ENCODE measurements around the gene CPS1. TPM values are rescaled to one million over a fixed set of nuclear protein-coding genes. Genes with fewer than 3 reads are reported as not detected.

The CPS1 gene
- total and polyA plus RNA-seq, 2 donors (not counting 3 experiments of a cell fraction or from before 2014, with no cell fraction given): 0.18 to 0.53 TPM

DNA sequence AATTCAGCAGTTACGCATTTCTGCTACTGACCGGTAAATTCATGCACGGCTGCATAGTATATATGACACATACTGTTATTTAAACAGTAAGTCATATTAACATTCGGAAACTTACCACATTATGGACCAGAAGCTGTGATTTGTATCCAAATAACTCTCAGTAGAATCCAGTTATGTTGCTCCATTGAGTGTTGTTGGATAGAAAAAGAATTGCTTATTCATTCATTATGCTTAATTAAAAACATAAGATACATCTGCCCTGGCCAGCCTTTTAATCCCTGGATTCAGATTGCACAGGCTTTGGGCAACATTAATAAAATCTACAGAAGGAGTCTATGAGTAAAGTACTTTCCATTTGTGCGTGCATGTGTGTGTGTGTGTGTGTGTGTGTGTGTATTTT is 111.3 kb downstream of the CPS1 start:
- intact Hi-C loops (cut with micrococcal nuclease): no loop called here
- CTCF ChIA-PET: no interaction called here
- Histone ChIP-seq H3K4me1 (ENCODE audit: control insufficient read depth, extremely low read depth, insufficient read depth, low read length) (no peaks in the 10 kb centered on the region), H3K36me3 (ENCODE audit: control insufficient read depth in 2 of 2, extremely low read depth in 1 of 2, insufficient read depth in 2 of 2, low read length in 2 of 2) (no peaks in the 10 kb centered on the region), H2AFZ (ENCODE audit: low read depth, low read length) (no peak overlapping the region), H3K9me3 (replicated peaks; ENCODE audit: control insufficient read depth, insufficient read depth, low read length) (no peaks in the 10 kb centered on the region), H3K79me2 (ENCODE audit: control insufficient read depth, insufficient read depth, low read length) (no peaks in the 10 kb centered on the region), H3K27ac (ENCODE audit: insufficient read depth, low read depth, low read length) (no peak overlapping the region), H4K20me1 (replicated peaks; ENCODE audit: control insufficient read depth, extremely low read depth, insufficient read depth, low read length) (no peaks in the 10 kb centered on the region), H3K27me3 (ENCODE audit: control insufficient read depth in 2 of 2, insufficient read depth in 2 of 2, low read length in 2 of 2) (no peaks in the 10 kb centered on the region), H3K4me2 (ENCODE audit: insufficient read depth, low read length) (no peak overlapping the region), H3K9me1 (replicated peaks; ENCODE audit: control insufficient read depth, extremely low read depth, insufficient read depth, low read length) (no peaks in the 10 kb centered on the region), H3K4me3 (replicated peaks in 1 of 3; ENCODE audit: insufficient read depth in 1 of 3, low read depth in 1 of 3, low read length in 3 of 3) (no peak overlapping the region), H3K9ac (replicated peaks; ENCODE audit: extremely low read depth, insufficient read depth, low read length) (no peak overlapping the region)
- no TSS peak for BruUV-seq (replicated peaks)
- POLR2A ChIA-PET: no interaction called here
- dilution Hi-C loops (cut with MboI; ENCODE audit: extremely low pct_ligation_motif_present, low sequenced_read_pairs): no loop called here
- TF ChIP-seq, protein P1, sequence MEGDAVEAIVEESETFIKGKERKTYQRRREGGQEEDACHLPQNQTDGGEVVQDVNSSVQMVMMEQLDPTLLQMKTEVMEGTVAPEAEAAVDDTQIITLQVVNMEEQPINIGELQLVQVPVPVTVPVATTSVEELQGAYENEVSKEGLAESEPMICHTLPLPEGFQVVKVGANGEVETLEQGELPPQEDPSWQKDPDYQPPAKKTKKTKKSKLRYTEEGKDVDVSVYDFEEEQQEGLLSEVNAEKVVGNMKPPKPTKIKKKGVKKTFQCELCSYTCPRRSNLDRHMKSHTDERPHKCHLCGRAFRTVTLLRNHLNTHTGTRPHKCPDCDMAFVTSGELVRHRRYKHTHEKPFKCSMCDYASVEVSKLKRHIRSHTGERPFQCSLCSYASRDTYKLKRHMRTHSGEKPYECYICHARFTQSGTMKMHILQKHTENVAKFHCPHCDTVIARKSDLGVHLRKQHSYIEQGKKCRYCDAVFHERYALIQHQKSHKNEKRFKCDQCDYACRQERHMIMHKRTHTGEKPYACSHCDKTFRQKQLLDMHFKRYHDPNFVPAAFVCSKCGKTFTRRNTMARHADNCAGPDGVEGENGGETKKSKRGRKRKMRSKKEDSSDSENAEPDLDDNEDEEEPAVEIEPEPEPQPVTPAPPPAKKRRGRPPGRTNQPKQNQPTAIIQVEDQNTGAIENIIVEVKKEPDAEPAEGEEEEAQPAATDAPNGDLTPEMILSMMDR (IDR thresholded peaks at IDR 0.05; ENCODE audit: extremely low read depth in 1 of 2, insufficient read depth in 1 of 2, low read depth in 1 of 2, low read length in 2 of 2): no peak
- TF ChIP-seq EZH2 (IDR thresholded peaks at IDR 0.05; ENCODE audit: borderline replicate concordance, low read depth, low read length, severe bottlenecking) (no peak), MYC (IDR thresholded peaks at IDR 0.05; ENCODE audit: low read depth, low read length) (no peak), GATA2 (IDR thresholded peaks at IDR 0.05; ENCODE audit: insufficient read depth, insufficient read length, low read depth, low read length) (no peak), FOS (IDR thresholded peaks at IDR 0.05; ENCODE audit: borderline replicate concordance, insufficient read depth, low read length) (no peak), MAX (IDR thresholded peaks at IDR 0.05; ENCODE audit: insufficient read depth, insufficient read length) (no peak), POLR2A (IDR thresholded peaks at IDR 0.05; ENCODE audit: low read depth, low read length) (no peak)
- FAIRE-seq: no peak
- no peak for DNase-seq (ENCODE audit: low read depth, low spot score)
